B cell (primary cell): ENCODE results near the gene TBXAS1. TPM values are rescaled to one million over a fixed set of nuclear protein-coding genes. Genes with fewer than 3 reads are reported as not detected.

Source experiments
- ATAC-seq: fragments of 200-7000 bp; cut with Tn5 transposase; one replicate; pipeline ENCODE4 v1.10.0; 2021; ENCODE audit warnings: low read depth, mild to moderate bottlenecking, moderate number of reproducible peaks, moderate library complexity
- CTCF ChIA-PET: fragments of 350-600 bp; sonication (Branson Sonifier 250); formaldehyde crosslinking; loops from one replicate; lab custom pipeline; 2021; ENCODE audit warnings: antibody characterized with exemption, inconsistent platforms; lab: Charles Lee
- POLR2A ChIA-PET: fragments of 350-600 bp; sonication (Branson Sonifier 250); formaldehyde crosslinking; loops from one replicate; lab custom pipeline; 2021; ENCODE audit warnings: antibody characterized with exemption; lab: Charles Lee
- DNase-seq: peaks from one replicate; pipeline ENCODE4 v3.0.0; 2013
- H2AFZ ChIP-seq: 2 replicates; pipeline ENCODE4 v1.6.1; 2012; ENCODE audit warnings: mild to moderate bottlenecking, low read depth, low read length; ENCODE audit not compliant: insufficient read depth, poor library complexity, severe bottlenecking
- H3K27ac ChIP-seq, 2 donors: 1 replicate in 1 of 2; 2 replicates in 1 of 2; pipeline ENCODE4 v1.5.1; 2012 to 2013; ENCODE audit warnings: low read length in 2 of 2, mild to moderate bottlenecking in 2 of 2, moderate library complexity in 1 of 2
- H3K27me3 ChIP-seq, 4 experiments: fragments of 200-600 bp in 1 of 4; sonication (generic) in 1 of 4; replicated peaks in 1 of 4; 1 replicate in 2 of 4; 2 replicates in 2 of 4; pipeline versions ENCODE4 v1.6.1 to v1.7.0; 2013 to 2016; ENCODE audit warnings: low read length in 3 of 4, mild to moderate bottlenecking in 2 of 4, mixed read lengths in 1 of 4, moderate library complexity in 1 of 4; ENCODE audit not compliant: insufficient read depth in 4 of 4, control insufficient read depth in 3 of 4; ENCODE audit errors: control extremely low read depth in 1 of 4
- H3K36me3 ChIP-seq, 2 experiments: replicated peaks in 1 of 2; 1 replicate in 1 of 2; 2 replicates in 1 of 2; pipeline versions ENCODE4 v1.6.1 to v1.7.1; 2013; ENCODE audit warnings: low read length in 1 of 2; ENCODE audit not compliant: insufficient read depth in 2 of 2, control insufficient read depth in 1 of 2; ENCODE audit errors: control extremely low read depth in 1 of 2, extremely low read depth in 1 of 2
- H3K4me1 ChIP-seq, 2 donors: fragments of 200-600 bp in 1 of 2; sonication (generic) in 1 of 2; 1 replicate in 1 of 2; 2 replicates in 1 of 2; pipeline versions ENCODE4 v1.5.1 to v1.6.1; 2013 to 2017; ENCODE audit warnings: low read length in 2 of 2; ENCODE audit not compliant: control insufficient read depth in 2 of 2, insufficient read depth in 2 of 2
- H3K4me2 ChIP-seq: replicated peaks from 2 replicates; pipeline ENCODE3; 2012; ENCODE audit warnings: mild to moderate bottlenecking, low read depth, low read length; ENCODE audit not compliant: poor library complexity, severe bottlenecking
- H3K4me3 ChIP-seq, 5 experiments: fragments of 200-600 bp in 1 of 5; sonication (generic) in 1 of 5; 1 replicate in 3 of 5; 2 replicates in 2 of 5; pipeline versions ENCODE4 v1.5.1 to v1.7.0; 2011 to 2016; ENCODE audit warnings: low read length in 4 of 5, mild to moderate bottlenecking in 4 of 5, low read depth in 2 of 5, control low read depth in 1 of 5, moderate library complexity in 1 of 5; ENCODE audit not compliant: insufficient read depth in 1 of 5; ENCODE audit errors: control extremely low read depth in 1 of 5, extremely low read depth in 1 of 5
- H3K79me2 ChIP-seq: fragments of 200-600 bp; sonication (generic); one replicate; pipeline ENCODE4 v1.6.0; 2016; ENCODE audit warnings: low read length; ENCODE audit not compliant: control insufficient read depth, insufficient read depth
- H3K9ac ChIP-seq: fragments of 200-600 bp; sonication (generic); 2 replicates; pipeline ENCODE4 v1.6.1; 2017; ENCODE audit warnings: mild to moderate bottlenecking, low read length, moderate library complexity
- H3K9me3 ChIP-seq, 3 donors: one replicate each; pipeline versions ENCODE4 v1.6.1 to v1.7.1; 2013; ENCODE audit warnings: low read length in 2 of 3; ENCODE audit not compliant: control insufficient read depth in 2 of 3, insufficient read depth in 1 of 3; ENCODE audit errors: control extremely low read depth in 1 of 3
- H4K20me1 ChIP-seq: 2 replicates; pipeline ENCODE4 v1.6.0; 2012; ENCODE audit warnings: mild to moderate bottlenecking, low read length; ENCODE audit not compliant: insufficient read depth, control insufficient read depth, poor library complexity, severe bottlenecking
- H3K27ac Mint-ChIP-seq: one replicate; pipeline ENCODE4 v1.8.0; 2021; ENCODE audit warnings: mixed read lengths
- H3K27me3 Mint-ChIP-seq: one replicate; pipeline ENCODE4 v1.8.0; 2021; ENCODE audit warnings: mixed read lengths
- H3K4me1 Mint-ChIP-seq: one replicate; pipeline ENCODE4 v1.8.0; 2021; ENCODE audit warnings: mixed read lengths
- H3K4me3 Mint-ChIP-seq: one replicate; pipeline ENCODE4 v1.8.0; 2021; ENCODE audit warnings: mixed read lengths
- H3K9me3 Mint-ChIP-seq: one replicate; pipeline ENCODE4 v1.8.0; 2022; ENCODE audit warnings: mixed read lengths; ENCODE audit not compliant: insufficient read depth
- CTCF ChIP-seq: fragments of 200-600 bp; IDR thresholded peaks from one replicate; pipeline ENCODE4 v1.8.0; 2022; ENCODE audit warnings: antibody characterized with exemption, mild to moderate bottlenecking
- EZH2 ChIP-seq: IDR thresholded peaks from 2 replicates; pipeline ENCODE4 v1.6.1; 2012; ENCODE audit warnings: borderline replicate concordance, low read depth, mild to moderate bottlenecking, moderate library complexity, low read length; ENCODE audit not compliant: insufficient read depth, poor library complexity, severe bottlenecking
- WGBS: methylation state at CpG from one replicate; pipeline ENCODE4 v1.1.5; 2013; ENCODE audit warnings: missing lambda C conversion rate; ENCODE audit not compliant: insufficient coverage; 5-methylcytosine and 5-hydroxymethylcytosine counted together
- intact Hi-C: fragments of 100-400 bp; cut with micrococcal nuclease; formaldehyde crosslinking; loops from one replicate; pipeline ENCODE4 v1.10.0; 2022
- polyA plus RNA-seq: library from polyadenylated mRNA; depleted of rRNA; stranded (reverse); fragments of >200 nt; gene quantifications from 2 replicates; pipeline ENCODE4 v1.2.3, GENCODE V29; 2012
- total RNA-seq, 2 donors: library from RNA; stranded (reverse); fragments of 120-200 nt in 1 of 2; gene quantifications; 1 replicate in 1 of 2; 2 replicates in 1 of 2; pipeline versions ENCODE4 v1.2.3 to v1.2.4, GENCODE V29; 2013 to 2022

Gene TBXAS1
- total and polyA plus RNA-seq, 2 donors (not counting 1 experiment from before 2014, with no cell fraction given), result 8.1 to 21.0 TPM

DNA sequence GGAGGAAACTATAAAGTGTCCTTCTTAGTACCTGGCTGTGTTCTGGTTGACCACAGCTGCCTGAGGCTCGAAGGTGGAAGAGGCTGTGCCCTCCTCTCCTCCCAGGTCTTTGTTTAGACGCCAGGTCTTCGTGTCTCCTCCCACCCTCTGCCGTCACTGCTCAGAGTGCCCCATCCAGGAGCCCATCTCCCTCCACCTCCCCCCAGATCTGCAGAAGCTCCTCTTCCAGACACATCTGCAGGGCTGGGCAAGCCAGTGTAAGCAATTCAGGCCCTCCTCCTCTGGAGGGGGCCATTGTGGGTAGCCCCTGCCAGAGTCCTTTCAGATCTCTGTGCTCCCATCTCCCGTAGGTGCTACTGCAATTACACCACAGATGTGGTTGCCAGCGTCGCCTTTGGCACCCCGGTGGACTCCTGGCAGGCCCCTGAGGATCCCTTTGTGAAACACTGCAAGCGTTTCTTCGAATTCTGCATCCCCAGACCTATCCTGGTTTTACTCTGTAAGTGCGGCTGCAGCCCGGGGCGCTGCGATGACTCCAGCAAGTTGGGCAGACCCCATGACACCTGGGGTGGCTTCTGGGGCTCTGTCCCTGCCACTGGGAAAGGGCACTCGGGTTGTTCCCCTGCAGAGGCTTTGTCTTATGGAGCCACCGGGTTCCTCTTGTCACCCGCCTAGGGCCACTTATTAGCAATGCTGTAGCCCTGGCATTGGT is 126.2 kb downstream of the TBXAS1 start:
- TF ChIP-seq EZH2 (no peak), CTCF (no peak)
- no peaks in the 10 kb centered on the region for H3K27me3 Mint-ChIP-seq
- POLR2A ChIA-PET, result no interaction called here

GRCh38 chr7:139958599-139959284 is 129.7 kb downstream of the TBXAS1 start:
- no peaks in the 10 kb centered on the region for H3K36me3 ChIP-seq
- intact Hi-C loops, result no loop called here
- Mint-ChIP-seq H3K9me3 (no peaks in the 10 kb centered on the region), H3K4me3 (no peak overlapping the region), H3K27me3 (peaks cover 4% of the 10 kb centered on the region), H3K27ac (no peak overlapping the region), H3K4me1 (no peaks in the 10 kb centered on the region)
- ATAC-seq (no peak), DNase-seq (no peak)
- ChIA-PET CTCF (no interaction called here), POLR2A (no interaction called here)
- H3K4me3 ChIP-seq, result no peak overlapping the region
- H4K20me1 ChIP-seq, result no peaks in the 10 kb centered on the region
- H3K27ac ChIP-seq, result no peak overlapping the region
- no peaks in the 10 kb centered on the region for H3K9me3 ChIP-seq
- no peaks in the 10 kb centered on the region for H3K4me1 ChIP-seq
- H2AFZ ChIP-seq, result no peak overlapping the region
- no peak for TF ChIP-seq CTCF
- no peak for TF ChIP-seq EZH2
- H3K27me3 ChIP-seq, result no peaks in the 10 kb centered on the region
- 97% methylated on average over 10 of the region's 14 CpGs for WGBS
- no peak overlapping the region for H3K9ac ChIP-seq
- no peaks in the 10 kb centered on the region for H3K79me2 ChIP-seq
- H3K4me2 ChIP-seq, result no peak overlapping the region

More for the DNA sequence above, 126.2 kb downstream of the TBXAS1 start:
- no peak for DNase-seq
- intact Hi-C loops, result no loop called here
- no peak overlapping the region for H3K4me2 ChIP-seq
- H3K79me2 ChIP-seq, result no peaks in the 10 kb centered on the region
- H3K27ac ChIP-seq, result no peak overlapping the region
- Mint-ChIP-seq H3K9me3 (no peaks in the 10 kb centered on the region), H3K4me3 (no peak overlapping the region), H3K4me1 (no peaks in the 10 kb centered on the region), H3K27ac (no peak overlapping the region)
- no peaks in the 10 kb centered on the region for H3K9me3 ChIP-seq
- no peaks in the 10 kb centered on the region for H4K20me1 ChIP-seq
- CTCF ChIA-PET, result no interaction called here
- H3K27me3 ChIP-seq, result no peaks in the 10 kb centered on the region
- H3K4me3 ChIP-seq, result no peak overlapping the region
- H3K4me1 ChIP-seq, result no peaks in the 10 kb centered on the region
- H2AFZ ChIP-seq, result no peak overlapping the region
- WGBS, result 94% methylated on average over 17 of the region's 17 CpGs
- ATAC-seq, result no peak
- no peaks in the 10 kb centered on the region for H3K36me3 ChIP-seq
- H3K9ac ChIP-seq, result no peak overlapping the region
